Bronchial epithelial cell (primary cell): ENCODE results near the gene ADARB2. TPM values are rescaled to one million over a fixed set of nuclear protein-coding genes. Genes with fewer than 3 reads are reported as not detected.

Experiments
- DNase-seq: peaks from one replicate; pipeline ENCODE4 v3.0.0-alpha.2; 2010; ENCODE audit warnings: low read depth
- FAIRE-seq: peaks from 2 replicates; lab custom pipeline; 2011; peaks lifted over from hg19 to GRCh38; lab: Jason Lieb, UNC
- H3K27me3 ChIP-seq: 2 replicates; pipeline ENCODE4 v1.5.1; 2011; ENCODE audit warnings: low read length; ENCODE audit not compliant: control insufficient read depth, insufficient read depth
- H3K36me3 ChIP-seq: 2 replicates; pipeline ENCODE4 v1.5.1; 2011; ENCODE audit warnings: low read length; ENCODE audit not compliant: control insufficient read depth, insufficient read depth
- H3K4me3 ChIP-seq: 2 replicates; pipeline ENCODE4 v1.5.1; 2011; ENCODE audit warnings: mild to moderate bottlenecking, low read depth, low read length, control low read depth
- total RNA-seq: library from RNA; depleted of rRNA; stranded (reverse); fragments of >200 nt; gene quantifications from 2 replicates; pipeline ENCODE4 v1.2.1, GENCODE V29; 2014
- TF ChIP-seq, protein P1 (sequence below): IDR thresholded peaks from 2 replicates; pipeline ENCODE4 v1.5.1; 2011; ENCODE audit warnings: mild to moderate bottlenecking, moderate library complexity, low read length, control low read depth, inconsistent platforms; ENCODE audit not compliant: insufficient read depth, severe bottlenecking

The ADARB2 gene
- total RNA-seq, 1 donor from 2014 or later, result not detected

DNA sequence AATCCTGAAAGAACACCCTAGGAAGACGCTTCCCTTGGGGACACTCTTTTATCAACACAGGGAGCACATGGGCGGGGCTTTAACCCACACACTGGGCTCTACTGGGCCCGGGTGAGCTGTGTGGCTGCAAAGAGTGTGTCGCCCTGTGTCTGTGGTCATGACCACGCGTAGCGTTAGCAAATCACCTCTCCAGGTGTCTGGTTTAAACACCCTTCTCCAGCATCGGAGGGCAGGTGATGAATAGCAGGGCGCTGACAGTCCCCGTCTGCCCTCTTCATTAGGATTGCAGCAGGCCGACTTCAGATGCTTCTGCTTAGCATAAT lies 127.7 kb downstream of the ADARB2 start:
- no peak for FAIRE-seq
- H3K36me3 ChIP-seq, result no peaks in the 10 kb centered on the region

DNA sequence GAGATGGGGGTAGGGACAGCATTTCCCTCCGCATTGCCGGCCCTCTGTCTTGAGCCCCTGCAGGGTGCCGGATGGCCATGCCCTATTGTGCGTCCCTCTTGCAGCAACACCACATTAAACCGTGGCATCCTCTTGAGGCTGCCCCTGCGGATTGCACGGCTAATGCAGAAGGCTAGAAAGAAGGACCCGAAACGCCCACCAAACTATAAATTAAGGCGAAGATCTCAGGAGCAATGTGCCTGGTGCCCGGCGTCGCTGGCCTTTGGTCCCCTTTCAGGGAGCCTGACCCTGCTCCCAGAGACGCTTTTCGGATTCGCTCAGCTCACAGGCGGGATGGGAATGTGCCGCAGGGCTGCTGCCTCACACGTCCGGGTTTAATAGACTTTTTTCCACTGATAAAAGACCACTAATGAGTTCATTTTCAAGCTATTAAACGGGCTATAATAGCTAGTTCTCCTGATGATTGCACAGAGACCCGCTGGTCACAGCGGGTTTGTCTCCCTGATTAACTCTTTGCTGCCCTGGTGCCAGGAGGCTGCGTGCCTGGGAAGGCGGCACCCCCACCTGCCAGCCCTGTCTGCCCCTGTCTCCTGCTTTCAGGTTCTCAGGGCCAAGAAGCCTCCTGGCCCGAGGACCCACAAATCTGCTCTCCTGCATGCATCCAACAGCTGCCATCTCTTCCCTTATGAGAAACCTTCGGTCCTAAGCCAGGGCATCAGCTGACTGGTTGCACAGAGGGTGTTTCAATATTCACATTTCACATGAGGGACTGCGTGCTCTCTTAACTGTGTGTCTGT lies 128.3 kb downstream of the ADARB2 start:
- DNase-seq, result no peak
- Histone ChIP-seq H3K36me3 (no peaks in the 10 kb centered on the region), H3K27me3 (no peaks in the 10 kb centered on the region), H3K4me3 (no peak overlapping the region)
- FAIRE-seq, result no peak
- TF ChIP-seq, protein P1, sequence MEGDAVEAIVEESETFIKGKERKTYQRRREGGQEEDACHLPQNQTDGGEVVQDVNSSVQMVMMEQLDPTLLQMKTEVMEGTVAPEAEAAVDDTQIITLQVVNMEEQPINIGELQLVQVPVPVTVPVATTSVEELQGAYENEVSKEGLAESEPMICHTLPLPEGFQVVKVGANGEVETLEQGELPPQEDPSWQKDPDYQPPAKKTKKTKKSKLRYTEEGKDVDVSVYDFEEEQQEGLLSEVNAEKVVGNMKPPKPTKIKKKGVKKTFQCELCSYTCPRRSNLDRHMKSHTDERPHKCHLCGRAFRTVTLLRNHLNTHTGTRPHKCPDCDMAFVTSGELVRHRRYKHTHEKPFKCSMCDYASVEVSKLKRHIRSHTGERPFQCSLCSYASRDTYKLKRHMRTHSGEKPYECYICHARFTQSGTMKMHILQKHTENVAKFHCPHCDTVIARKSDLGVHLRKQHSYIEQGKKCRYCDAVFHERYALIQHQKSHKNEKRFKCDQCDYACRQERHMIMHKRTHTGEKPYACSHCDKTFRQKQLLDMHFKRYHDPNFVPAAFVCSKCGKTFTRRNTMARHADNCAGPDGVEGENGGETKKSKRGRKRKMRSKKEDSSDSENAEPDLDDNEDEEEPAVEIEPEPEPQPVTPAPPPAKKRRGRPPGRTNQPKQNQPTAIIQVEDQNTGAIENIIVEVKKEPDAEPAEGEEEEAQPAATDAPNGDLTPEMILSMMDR, result no peak

More for the DNA sequence above, 127.7 kb downstream of the ADARB2 start:
- TF ChIP-seq, protein P1, result no peak
- no peak for DNase-seq
- H3K27me3 ChIP-seq, result no peaks in the 10 kb centered on the region
- no peak overlapping the region for H3K4me3 ChIP-seq

DNA sequence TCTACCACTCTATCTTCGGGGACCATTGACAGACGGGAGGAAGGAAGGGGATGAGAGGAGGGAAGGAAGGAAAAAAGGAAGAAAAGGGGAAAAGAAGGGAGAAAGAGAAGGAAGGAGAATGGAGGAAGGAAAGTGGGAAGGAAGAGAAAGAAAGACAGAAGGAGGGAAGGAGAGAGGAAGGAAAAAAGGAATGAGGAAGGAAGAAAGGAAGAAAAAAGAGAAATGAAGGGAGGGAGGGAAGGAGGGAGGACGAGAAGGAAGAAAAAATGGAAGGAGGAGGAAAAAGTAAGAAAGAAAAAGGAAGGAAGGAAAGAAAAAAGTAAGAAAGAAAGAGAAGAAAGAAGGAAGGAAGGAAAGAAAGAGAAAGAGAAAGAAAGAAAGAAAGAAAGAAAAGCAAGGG lies 128.9 kb downstream of the ADARB2 start:
- TF ChIP-seq, protein P1, result no peak
- no peaks in the 10 kb centered on the region for H3K27me3 ChIP-seq
- FAIRE-seq, result no peak
- no peaks in the 10 kb centered on the region for H3K36me3 ChIP-seq
- no peak for DNase-seq
- H3K4me3 ChIP-seq, result no peak overlapping the region

DNA sequence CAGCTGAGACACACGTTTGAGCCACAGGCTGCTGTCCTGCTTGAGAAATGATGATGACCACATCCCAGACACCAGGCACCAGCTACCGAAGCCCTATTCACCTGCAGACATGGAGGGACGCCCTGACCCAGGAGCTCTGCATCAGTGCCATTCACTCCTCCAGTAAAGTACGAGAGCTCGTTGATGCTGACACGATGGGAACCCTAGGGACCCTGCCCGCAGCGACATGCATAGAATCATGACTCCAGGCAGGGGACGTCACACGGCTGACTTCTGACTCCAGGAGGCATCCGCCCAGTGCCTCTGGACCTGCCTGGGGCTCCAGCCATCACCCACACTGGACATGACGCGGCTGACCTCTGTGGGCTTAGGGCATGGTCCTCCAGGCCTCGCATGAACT lies 129.9 kb downstream of the ADARB2 start:
- DNase-seq (no peak), FAIRE-seq (no peak)
- Histone ChIP-seq H3K27me3 (no peaks in the 10 kb centered on the region), H3K36me3 (no peaks in the 10 kb centered on the region), H3K4me3 (no peak overlapping the region)
- TF ChIP-seq, protein P1, result no peak

DNA sequence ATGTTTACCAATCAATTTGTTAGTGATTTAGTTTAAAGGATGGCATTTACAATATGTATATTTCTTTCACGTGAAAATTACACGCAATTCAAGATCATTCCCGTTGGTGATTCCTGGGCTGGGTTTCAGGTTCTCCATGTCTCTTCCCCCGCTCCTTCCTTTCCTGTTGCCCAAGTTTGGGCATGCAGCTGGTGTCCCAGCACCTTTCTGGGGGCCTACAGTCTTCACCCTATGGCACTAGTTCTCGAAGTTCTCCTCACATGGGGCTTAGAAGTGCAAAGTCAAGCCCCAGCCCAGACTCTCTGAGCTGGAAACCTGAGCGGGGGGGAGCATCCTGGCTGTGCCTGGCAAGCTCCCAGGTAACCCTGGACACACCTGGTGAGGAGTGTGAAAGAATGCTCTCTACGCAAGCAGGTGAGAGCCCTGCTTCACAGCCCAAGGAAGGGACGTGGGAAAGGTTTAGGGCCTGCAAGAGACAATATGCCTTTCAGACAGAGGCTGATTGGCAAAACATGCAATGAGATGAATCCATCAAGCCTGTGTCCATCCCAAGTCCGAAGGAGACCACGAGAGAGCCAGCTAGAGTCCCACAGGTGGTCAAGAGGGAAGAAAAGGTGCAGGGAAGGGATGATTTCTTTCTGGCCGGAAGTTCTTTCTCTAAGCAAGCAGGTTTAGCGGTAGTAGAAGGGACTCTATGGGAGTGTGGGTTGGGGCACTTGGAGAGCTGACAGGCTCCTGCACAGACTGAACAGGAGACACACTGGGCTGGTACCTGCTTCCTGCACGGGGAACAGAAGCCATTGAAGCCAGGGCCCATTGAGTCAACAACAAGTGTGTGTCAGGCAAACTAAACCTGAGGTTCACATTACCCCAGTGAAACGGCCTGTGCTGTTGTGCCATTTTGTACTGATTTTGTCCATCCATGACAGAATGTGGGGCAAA lies 131.1 kb downstream of the ADARB2 start:
- FAIRE-seq, result no peak
- TF ChIP-seq, protein P1, result no peak
- Histone ChIP-seq H3K4me3 (no peak overlapping the region), H3K36me3 (no peaks in the 10 kb centered on the region), H3K27me3 (no peaks in the 10 kb centered on the region)
- no peak for DNase-seq
